NT2/D1 (cell line): ENCODE data around the gene OMP.

Experiments
- SUZ12 ChIP-seq: IDR thresholded peaks from 2 replicates; pipeline ENCODE4 v1.6.1; 2011; ENCODE audit not compliant: insufficient read length, insufficient read depth; ENCODE audit errors: extremely low read depth
- YY1 ChIP-seq: IDR thresholded peaks from 2 replicates; pipeline ENCODE4 v1.6.1; 2011; ENCODE audit not compliant: insufficient read length, insufficient read depth
- ZNF274 ChIP-seq: IDR thresholded peaks from 2 replicates; pipeline ENCODE4 v1.6.1; 2011; ENCODE audit warnings: mild to moderate bottlenecking, low read depth, low read length

GRCh38 chr11:77114089-77114463 lies 11.4 kb downstream of the OMP start:
- TF ChIP-seq SUZ12 (no peak), YY1 (no peak), ZNF274 (no peak)
